T47D (cell line): Measurements from ENCODE around the gene CYTH3.
"Not testable (repeated sequence)": the region's sequence is repeated elsewhere in the genome, so short reads cannot be mapped to it uniquely, and the experiment has no call there.

Experiments
- DNase-seq, 2 experiments: peaks; one replicate each; pipeline versions ENCODE4 v3.0.0 to v3.0.0-alpha.2; 2011 to 2012; ENCODE audit warnings: low read depth in 1 of 2, low spot score in 1 of 2
- JUND ChIP-seq: IDR thresholded peaks from 2 replicates; pipeline ENCODE4 v1.6.1; 2012; ENCODE audit warnings: low read depth
- in situ Hi-C: cut with HindIII; loops from 2 replicates; pipeline ENCODE4 v1.10.0; 2016; ENCODE audit warnings: low sequenced_read_pairs, low pct_unique_long_range_greater_than_20kb

CYTH3 gene

GRCh38 chr7:6246251-6246917 lies 26.0 kb downstream of the CYTH3 start:
- in situ Hi-C loops: no loop called here
- no peak for TF ChIP-seq JUND
- no peak for DNase-seq

- DNase-seq: peak in 1 of 2 experiments; percentile 49
- in situ Hi-C loops: no loop called here
- TF ChIP-seq JUND: no peak
Measured at GRCh38 chr7:6244021-6244420, 28.4 kb downstream of the CYTH3 start.

GRCh38 chr7:6243168-6243567 lies 29.3 kb downstream of the CYTH3 start:
- no peak for DNase-seq
- in situ Hi-C loops: no loop called here
- no peak for TF ChIP-seq JUND

GRCh38 chr7:6242561-6242960 lies 29.9 kb downstream of the CYTH3 start:
- TF ChIP-seq JUND: no peak
- DNase-seq: no peak
- in situ Hi-C loops: no loop called here

DNA sequence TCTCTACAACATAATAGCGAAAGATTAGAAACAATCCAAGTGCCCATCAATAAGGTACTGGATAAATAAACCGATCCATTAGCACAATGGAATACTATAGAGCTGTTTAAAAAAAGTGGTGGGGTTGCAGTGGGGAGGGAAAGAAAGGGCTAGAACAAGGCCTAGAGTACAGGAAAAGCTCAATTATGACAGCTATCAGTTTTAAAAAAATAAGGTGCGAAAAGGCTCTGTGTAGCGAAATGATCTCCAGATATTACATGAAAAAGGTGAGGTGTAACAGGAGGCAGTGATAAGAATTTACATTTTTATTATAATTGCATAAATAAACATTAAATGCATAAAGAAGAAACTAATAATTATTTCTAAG lies 30.8 kb downstream of the CYTH3 start:
- no peak for TF ChIP-seq JUND
- no peak for DNase-seq
- in situ Hi-C loops: no loop called here

DNA sequence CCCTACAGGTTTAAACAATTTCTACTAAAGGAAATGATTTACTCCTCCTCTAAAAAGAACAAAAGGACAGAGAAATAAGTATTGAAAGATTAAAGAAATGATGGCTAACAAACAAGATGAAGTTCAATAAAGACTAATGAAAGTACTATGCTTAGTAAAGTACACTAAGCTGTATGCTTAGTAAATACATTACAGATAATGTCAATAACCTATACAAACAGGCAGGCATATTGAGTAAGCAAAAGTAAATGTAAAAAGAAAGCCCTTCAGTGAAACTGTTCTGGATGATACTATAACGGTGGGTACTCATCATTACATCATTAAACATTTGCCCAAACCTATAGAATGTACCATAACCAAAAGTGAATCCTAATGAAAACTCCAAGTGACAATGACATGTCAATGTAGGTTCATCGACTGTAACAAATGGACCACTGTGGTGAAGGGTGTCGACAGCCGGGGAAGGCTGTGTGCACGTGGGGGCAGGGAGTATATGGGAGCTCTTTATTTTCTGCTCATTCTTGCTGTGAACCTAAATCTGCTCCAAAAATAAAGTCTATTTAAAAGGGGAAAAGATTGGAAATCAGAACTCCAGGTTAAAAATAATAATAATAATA lies 34.0 kb downstream of the CYTH3 start:
- peak; percentile 74; the same call in 1 of the 2 replicates for TF ChIP-seq JUND
- peak; percentile 49 to 58 for DNase-seq
- in situ Hi-C loops: no loop called here

- TF ChIP-seq JUND: no peak
- DNase-seq: peak in 1 of 2 experiments; percentile 22
- in situ Hi-C loops: no loop called here
Measured at GRCh38 chr7:6237730-6238129, 34.7 kb downstream of the CYTH3 start.

- no peak for TF ChIP-seq JUND
- no peak for DNase-seq
- in situ Hi-C loops: no loop called here
Measured at GRCh38 chr7:6237011-6237410, 35.4 kb downstream of the CYTH3 start.

GRCh38 chr7:6235029-6235871 lies 37.2 kb downstream of the CYTH3 start:
- in situ Hi-C loops: no loop called here
- TF ChIP-seq JUND: no peak
- DNase-seq: no peak

DNA sequence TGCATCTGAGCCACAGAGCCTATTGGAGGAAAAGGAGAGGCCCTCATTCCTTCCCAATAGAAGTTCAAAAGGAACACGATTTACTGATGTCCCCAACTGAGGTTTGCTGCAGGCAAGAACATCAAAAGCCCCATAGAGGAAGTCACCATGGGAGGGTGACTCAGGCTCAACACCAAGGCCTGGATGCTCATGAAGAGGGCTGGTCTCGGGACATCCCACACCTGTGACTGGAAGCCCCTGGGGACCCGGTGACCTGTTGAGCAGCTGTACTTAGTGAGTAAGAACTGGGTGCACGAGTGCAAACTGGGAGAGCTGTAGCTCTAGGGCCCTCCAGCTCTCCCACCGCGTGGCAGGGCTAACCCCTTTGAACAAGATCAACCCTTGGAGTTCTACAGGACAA lies 38.0 kb downstream of the CYTH3 start:
- in situ Hi-C loops: no loop called here
- DNase-seq: no peak
- no peak for TF ChIP-seq JUND

- no peak for TF ChIP-seq JUND
- no peak for DNase-seq
- in situ Hi-C loops: no loop called here
Measured at GRCh38 chr7:6232534-6232933, 39.9 kb downstream of the CYTH3 start.

DNA sequence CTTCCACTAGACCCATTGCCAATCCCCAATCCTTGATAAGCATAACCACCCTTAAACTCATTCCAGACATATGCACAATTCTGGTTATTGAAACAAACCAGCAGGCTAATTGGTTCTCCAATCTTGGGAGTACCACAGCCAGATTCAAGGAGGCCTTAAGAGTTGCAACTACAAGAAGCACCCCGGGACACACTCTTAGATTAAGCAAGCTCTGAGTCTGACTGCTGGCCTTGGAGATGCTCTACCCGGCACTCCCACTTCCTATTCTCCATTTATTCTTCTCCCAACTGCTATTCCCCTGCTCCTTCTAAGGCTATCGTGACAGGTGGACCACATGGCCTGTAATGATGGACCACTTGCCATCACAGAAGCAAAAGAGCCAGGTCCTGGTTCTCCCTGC lies 40.3 kb downstream of the CYTH3 start:
- TF ChIP-seq JUND: no peak
- DNase-seq: no peak
- in situ Hi-C loops: no loop called here

DNA sequence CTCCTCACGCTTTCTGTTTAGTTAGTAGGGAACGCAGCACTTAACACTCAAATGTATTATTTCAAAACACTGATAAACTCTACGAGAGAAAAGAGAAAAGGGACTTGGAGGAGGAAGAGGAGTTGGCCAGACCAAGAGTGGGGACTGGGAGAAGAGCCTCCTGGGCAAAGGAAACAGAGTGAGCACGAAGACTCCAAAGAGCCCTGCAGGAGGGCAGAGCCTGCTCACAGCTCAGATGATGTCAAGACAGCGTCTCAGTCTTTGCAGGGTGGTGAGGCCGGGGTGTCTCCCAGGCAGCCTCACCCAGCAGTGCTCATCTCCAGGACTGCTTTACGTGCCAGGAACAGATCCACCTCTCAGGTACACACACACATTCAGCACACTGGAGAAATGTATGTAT lies 41.2 kb downstream of the CYTH3 start:
- TF ChIP-seq JUND: no peak
- in situ Hi-C loops: no loop called here
- DNase-seq: no peak

DNA sequence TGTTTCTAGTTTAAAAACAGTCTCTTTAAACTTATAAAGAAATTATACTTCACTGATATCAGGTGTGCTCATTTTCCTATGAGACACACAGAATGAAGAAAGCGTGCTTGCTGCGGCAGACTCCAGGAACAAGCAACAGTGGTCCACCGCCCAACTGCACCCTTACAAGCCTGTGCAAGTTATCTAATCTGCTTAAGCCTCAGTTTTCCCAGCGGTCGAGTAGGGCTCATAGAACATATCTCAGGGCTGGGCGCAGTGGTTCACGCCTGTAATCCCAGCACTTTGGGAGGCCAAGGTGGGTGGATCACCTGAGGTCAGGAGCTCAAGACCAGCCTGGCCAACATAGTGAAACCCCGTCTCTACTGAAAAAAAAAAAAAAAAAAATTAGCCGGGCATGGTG lies 43.1 kb downstream of the CYTH3 start:
- DNase-seq, in situ Hi-C loops: not testable (repeated sequence)
